Fibroblast of lung (primary cell): ENCODE measurements around the gene CCDC183.
"Not testable (repeated sequence)": the region's sequence is repeated elsewhere in the genome, so short reads cannot be mapped to it uniquely, and the experiment has no call there.

Experiments used
- CTCF ChIP-seq, 2 donors: IDR thresholded peaks in 1 of 2; conservative IDR thresholded peaks in 1 of 2; 1 replicate in 1 of 2; 2 replicates in 1 of 2; pipeline ENCODE4 v1.5.1; 2011 to 2012; ENCODE audit warnings: low read length in 2 of 2, control low read depth in 1 of 2, inconsistent platforms in 1 of 2, low read depth in 1 of 2, mild to moderate bottlenecking in 1 of 2
- EZH2 ChIP-seq: IDR thresholded peaks from 2 replicates; pipeline ENCODE4 v1.5.1; 2012; ENCODE audit warnings: low read length, control low read depth, mild to moderate bottlenecking; ENCODE audit errors: missing control alignments

- not testable (repeated sequence) for TF ChIP-seq CTCF (conservative IDR thresholded peaks at IDR 0.05 in 1 of 2, IDR thresholded peaks at IDR 0.05 in 1 of 2; ENCODE audit: low read depth in 1 of 2, low read length in 2 of 2); EZH2
These were observed 45.7 kb downstream of the CCDC183 start for GRCh38 chr9:136841646-136842379.
